Neural cell (in vitro differentiated cells): ENCODE data around the gene GABBR2. TPM values are rescaled to one million over a fixed set of nuclear protein-coding genes. Genes with fewer than 3 reads are reported as not detected.

Experiments used
- H2AFZ ChIP-seq: fragments of 200-600, 300-800 bp; sonication (generic), shearing (Covaris generic); 2 replicates; pipeline ENCODE4 v1.6.0; 2014; ENCODE audit warnings: low read depth, mild to moderate bottlenecking, antibody characterized with exemption, low read length, moderate library complexity
- H3F3A ChIP-seq: fragments of 200-600 bp; shearing (Covaris generic); 2 replicates; pipeline ENCODE4 v1.6.1; 2016; ENCODE audit warnings: mild to moderate bottlenecking, moderate library complexity, mixed read lengths, antibody characterized with exemption, low read length; ENCODE audit not compliant: insufficient read depth, poor library complexity, severe bottlenecking
- H3K27ac ChIP-seq: fragments of 200-600, 300-800 bp; sonication (generic), shearing (Covaris generic); 2 replicates; pipeline ENCODE4 v1.5.1; 2014; ENCODE audit warnings: mild to moderate bottlenecking, low read length, moderate library complexity
- H3K27me3 ChIP-seq: fragments of 300-800, 200-600 bp; sonication (generic), shearing (Covaris generic); 2 replicates; pipeline ENCODE4 v1.6.0; 2014; ENCODE audit warnings: mild to moderate bottlenecking, low read depth, low read length, moderate library complexity; ENCODE audit not compliant: insufficient read depth
- H3K36me3 ChIP-seq: fragments of 300-800, 200-600 bp; sonication (generic), shearing (Covaris generic); 2 replicates; pipeline ENCODE4 v1.5.1; 2014; ENCODE audit warnings: mild to moderate bottlenecking, antibody characterized with exemption, low read length, moderate library complexity; ENCODE audit not compliant: insufficient read depth
- H3K4me2 ChIP-seq: fragments of 300-800, 200-600 bp; sonication (generic), shearing (Covaris generic); 2 replicates; pipeline ENCODE4 v1.6.0; 2014; ENCODE audit warnings: mild to moderate bottlenecking, low read length
- H3K4me3 ChIP-seq: fragments of 300-800, 200-600 bp; sonication (generic), shearing (Covaris generic); 2 replicates; pipeline ENCODE4 v1.5.1; 2014; ENCODE audit warnings: mild to moderate bottlenecking, low read length, moderate library complexity
- H3K79me2 ChIP-seq: fragments of 200-600 bp; shearing (Covaris generic); replicated peaks from 2 replicates; pipeline ENCODE4 v1.6.0; 2014; ENCODE audit warnings: mild to moderate bottlenecking, low read length, moderate library complexity; ENCODE audit not compliant: insufficient read depth
- H3K9ac ChIP-seq: fragments of 300-800, 200-600 bp; sonication (generic), shearing (Covaris generic); 2 replicates; pipeline ENCODE4 v1.6.1; 2016; ENCODE audit warnings: mild to moderate bottlenecking, low read length, mixed read lengths
- H3K9me2 ChIP-seq: fragments of 200-600 bp; shearing (Covaris generic); 2 replicates; pipeline ENCODE4 v1.6.1; 2016; ENCODE audit warnings: mild to moderate bottlenecking, low read length, mixed read lengths; ENCODE audit not compliant: insufficient read depth
- H3K9me3 ChIP-seq: fragments of 200-600, 300-800 bp; sonication (generic), shearing (Covaris generic); 2 replicates; pipeline ENCODE4 v1.6.1; 2016; ENCODE audit warnings: mild to moderate bottlenecking, mixed run types, low read length, moderate library complexity, mixed read lengths
- H4K20me1 ChIP-seq: fragments of 200-600 bp; shearing (Covaris generic); 2 replicates; pipeline ENCODE4 v1.6.1; 2016; ENCODE audit warnings: mild to moderate bottlenecking, mixed run types; ENCODE audit not compliant: insufficient read depth
- EP300 ChIP-seq: fragments of 450-650 bp; conservative IDR thresholded peaks from 2 replicates; pipeline ENCODE4 v1.6.1; 2014; ENCODE audit warnings: antibody characterized with exemption, mild to moderate bottlenecking, moderate library complexity; ENCODE audit not compliant: poor library complexity, severe bottlenecking
- EZH2 ChIP-seq: fragments of 200-600, 300-800 bp; shearing (Covaris generic), sonication (generic); IDR thresholded peaks from 2 replicates; pipeline ENCODE4 v1.6.1; 2014; ENCODE audit warnings: antibody characterized with exemption, low read length, borderline replicate concordance, mild to moderate bottlenecking; ENCODE audit not compliant: insufficient read depth, poor library complexity, severe bottlenecking
- MXI1 ChIP-seq: fragments of 450-650 bp; conservative IDR thresholded peaks from 2 replicates; pipeline ENCODE4 v1.6.1; 2014; ENCODE audit warnings: antibody characterized with exemption, mild to moderate bottlenecking; ENCODE audit not compliant: poor library complexity, severe bottlenecking
- POLR2AphosphoS5 ChIP-seq: IDR thresholded peaks from 2 replicates; pipeline ENCODE4 v1.6.1; 2012
- RAD21 ChIP-seq: fragments of 450-650 bp; conservative IDR thresholded peaks from 2 replicates; pipeline ENCODE4 v1.6.1; 2014; ENCODE audit warnings: antibody characterized with exemption, mild to moderate bottlenecking, moderate library complexity
- SMC3 ChIP-seq: fragments of 450-650 bp; conservative IDR thresholded peaks from 2 replicates; pipeline ENCODE4 v1.6.1; 2014; ENCODE audit warnings: antibody characterized with exemption, mild to moderate bottlenecking, moderate library complexity; ENCODE audit not compliant: poor library complexity
- TAF1 ChIP-seq: IDR thresholded peaks from 2 replicates; pipeline ENCODE4 v1.6.1; 2012; ENCODE audit warnings: low read depth
- polyA plus RNA-seq: library from polyadenylated mRNA; depleted of rRNA; stranded (reverse); fragments of >200 nt; gene quantifications from 2 replicates; pipeline ENCODE4 v1.2.3, GENCODE V29; 2014
- TF ChIP-seq, protein P1 (sequence below): fragments of 450-650 bp; IDR thresholded peaks from 2 replicates; pipeline ENCODE4 v1.5.1; 2014; ENCODE audit warnings: antibody characterized with exemption, mild to moderate bottlenecking, moderate library complexity; ENCODE audit not compliant: poor library complexity, severe bottlenecking
- TF ChIP-seq, protein P2 (sequence below): IDR thresholded peaks from 2 replicates; pipeline ENCODE4 v1.6.1; 2012; ENCODE audit warnings: borderline replicate concordance

Gene GABBR2
- polyA plus RNA-seq, 1 donor from 2014 or later: 7.1 TPM

DNA sequence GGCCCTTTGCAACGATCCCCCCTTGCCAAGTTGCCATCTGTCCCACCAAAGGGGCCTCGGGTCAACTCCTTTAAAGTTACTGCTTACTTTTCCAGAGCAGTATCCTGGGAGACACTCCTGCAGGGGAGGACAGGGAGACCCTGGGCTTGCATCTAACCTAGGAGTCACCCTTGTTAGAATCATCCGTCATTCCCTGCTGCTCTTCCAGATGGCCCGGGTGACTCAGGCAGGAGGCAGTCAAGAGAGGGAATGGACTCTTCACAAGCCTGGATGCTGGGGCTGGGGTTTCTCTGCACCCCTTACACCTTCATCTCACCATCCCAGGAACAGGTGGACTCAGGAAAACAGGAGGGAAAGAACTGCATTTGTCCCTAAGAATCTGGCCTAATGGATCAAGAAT, 175.6 kb downstream of the GABBR2 start:
- no peak overlapping the region for H3K4me2 ChIP-seq
- H3K27ac ChIP-seq: no peak overlapping the region
- no peaks in the 10 kb centered on the region for H4K20me1 ChIP-seq
- no peaks in the 10 kb centered on the region for H3F3A ChIP-seq
- no peaks in the 10 kb centered on the region for H3K79me2 ChIP-seq
- no peaks in the 10 kb centered on the region for H3K36me3 ChIP-seq
- no peaks in the 10 kb centered on the region for H3K9me3 ChIP-seq
- H3K9ac ChIP-seq: no peak overlapping the region
- H3K27me3 ChIP-seq: no peaks in the 10 kb centered on the region
- H2AFZ ChIP-seq: no peak overlapping the region
- no peaks in the 10 kb centered on the region for H3K9me2 ChIP-seq
- no peak for TF ChIP-seq SMC3
- TF ChIP-seq EZH2: no peak
- no peak for TF ChIP-seq RAD21
- TF ChIP-seq, protein P1, sequence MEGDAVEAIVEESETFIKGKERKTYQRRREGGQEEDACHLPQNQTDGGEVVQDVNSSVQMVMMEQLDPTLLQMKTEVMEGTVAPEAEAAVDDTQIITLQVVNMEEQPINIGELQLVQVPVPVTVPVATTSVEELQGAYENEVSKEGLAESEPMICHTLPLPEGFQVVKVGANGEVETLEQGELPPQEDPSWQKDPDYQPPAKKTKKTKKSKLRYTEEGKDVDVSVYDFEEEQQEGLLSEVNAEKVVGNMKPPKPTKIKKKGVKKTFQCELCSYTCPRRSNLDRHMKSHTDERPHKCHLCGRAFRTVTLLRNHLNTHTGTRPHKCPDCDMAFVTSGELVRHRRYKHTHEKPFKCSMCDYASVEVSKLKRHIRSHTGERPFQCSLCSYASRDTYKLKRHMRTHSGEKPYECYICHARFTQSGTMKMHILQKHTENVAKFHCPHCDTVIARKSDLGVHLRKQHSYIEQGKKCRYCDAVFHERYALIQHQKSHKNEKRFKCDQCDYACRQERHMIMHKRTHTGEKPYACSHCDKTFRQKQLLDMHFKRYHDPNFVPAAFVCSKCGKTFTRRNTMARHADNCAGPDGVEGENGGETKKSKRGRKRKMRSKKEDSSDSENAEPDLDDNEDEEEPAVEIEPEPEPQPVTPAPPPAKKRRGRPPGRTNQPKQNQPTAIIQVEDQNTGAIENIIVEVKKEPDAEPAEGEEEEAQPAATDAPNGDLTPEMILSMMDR: no peak
- no peak overlapping the region for H3K4me3 ChIP-seq

GRCh38 chr9:98532574-98532973, 176.2 kb downstream of the GABBR2 start:
- no peaks in the 10 kb centered on the region for H3F3A ChIP-seq
- H3K4me2 ChIP-seq: no peak overlapping the region
- H3K9ac ChIP-seq: no peak overlapping the region
- no peaks in the 10 kb centered on the region for H4K20me1 ChIP-seq
- TF ChIP-seq SMC3: no peak
- TF ChIP-seq MXI1: no peak
- no peak for TF ChIP-seq POLR2AphosphoS5
- no peak for TF ChIP-seq EP300
- no peak for TF ChIP-seq RAD21
- TF ChIP-seq EZH2: no peak
- no peak for TF ChIP-seq TAF1
- TF ChIP-seq, protein P2, sequence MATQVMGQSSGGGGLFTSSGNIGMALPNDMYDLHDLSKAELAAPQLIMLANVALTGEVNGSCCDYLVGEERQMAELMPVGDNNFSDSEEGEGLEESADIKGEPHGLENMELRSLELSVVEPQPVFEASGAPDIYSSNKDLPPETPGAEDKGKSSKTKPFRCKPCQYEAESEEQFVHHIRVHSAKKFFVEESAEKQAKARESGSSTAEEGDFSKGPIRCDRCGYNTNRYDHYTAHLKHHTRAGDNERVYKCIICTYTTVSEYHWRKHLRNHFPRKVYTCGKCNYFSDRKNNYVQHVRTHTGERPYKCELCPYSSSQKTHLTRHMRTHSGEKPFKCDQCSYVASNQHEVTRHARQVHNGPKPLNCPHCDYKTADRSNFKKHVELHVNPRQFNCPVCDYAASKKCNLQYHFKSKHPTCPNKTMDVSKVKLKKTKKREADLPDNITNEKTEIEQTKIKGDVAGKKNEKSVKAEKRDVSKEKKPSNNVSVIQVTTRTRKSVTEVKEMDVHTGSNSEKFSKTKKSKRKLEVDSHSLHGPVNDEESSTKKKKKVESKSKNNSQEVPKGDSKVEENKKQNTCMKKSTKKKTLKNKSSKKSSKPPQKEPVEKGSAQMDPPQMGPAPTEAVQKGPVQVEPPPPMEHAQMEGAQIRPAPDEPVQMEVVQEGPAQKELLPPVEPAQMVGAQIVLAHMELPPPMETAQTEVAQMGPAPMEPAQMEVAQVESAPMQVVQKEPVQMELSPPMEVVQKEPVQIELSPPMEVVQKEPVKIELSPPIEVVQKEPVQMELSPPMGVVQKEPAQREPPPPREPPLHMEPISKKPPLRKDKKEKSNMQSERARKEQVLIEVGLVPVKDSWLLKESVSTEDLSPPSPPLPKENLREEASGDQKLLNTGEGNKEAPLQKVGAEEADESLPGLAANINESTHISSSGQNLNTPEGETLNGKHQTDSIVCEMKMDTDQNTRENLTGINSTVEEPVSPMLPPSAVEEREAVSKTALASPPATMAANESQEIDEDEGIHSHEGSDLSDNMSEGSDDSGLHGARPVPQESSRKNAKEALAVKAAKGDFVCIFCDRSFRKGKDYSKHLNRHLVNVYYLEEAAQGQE: no peak
- no peaks in the 10 kb centered on the region for H3K36me3 ChIP-seq
- no peaks in the 10 kb centered on the region for H3K79me2 ChIP-seq
- H3K27me3 ChIP-seq: no peaks in the 10 kb centered on the region
- H3K9me3 ChIP-seq: no peaks in the 10 kb centered on the region
- no peak overlapping the region for H3K4me3 ChIP-seq
- H2AFZ ChIP-seq: no peak overlapping the region
- H3K9me2 ChIP-seq: no peaks in the 10 kb centered on the region
- H3K27ac ChIP-seq: no peak overlapping the region

GRCh38 chr9:98532147-98532546, 176.6 kb downstream of the GABBR2 start:
- Histone ChIP-seq H3K9ac (no peak overlapping the region), H3K27me3 (no peaks in the 10 kb centered on the region), H3K4me3 (no peak overlapping the region), H3F3A (no peaks in the 10 kb centered on the region), H3K36me3 (no peaks in the 10 kb centered on the region), H4K20me1 (no peaks in the 10 kb centered on the region), H3K4me2 (no peak overlapping the region), H3K79me2 (no peaks in the 10 kb centered on the region), H3K27ac (no peak overlapping the region), H3K9me2 (no peaks in the 10 kb centered on the region), H2AFZ (no peak overlapping the region), H3K9me3 (no peaks in the 10 kb centered on the region)
- no peak for TF ChIP-seq TAF1
- no peak for TF ChIP-seq EP300
- TF ChIP-seq POLR2AphosphoS5: no peak
- no peak for TF ChIP-seq MXI1
- TF ChIP-seq RAD21: no peak
- TF ChIP-seq, protein P2: no peak
- TF ChIP-seq, protein P1: no peak
- TF ChIP-seq SMC3: no peak
- TF ChIP-seq EZH2: no peak
